ENCODE results near the gene RGS12.

RGS12 gene

GRCh38 chr4:3288571-3289094 lies 4.2 kb upstream of the RGS12 start:
- DNase-seq (ENCODE audit: low read depth), result no peak
- no peak overlapping the region for H3K4me3 ChIP-seq (ENCODE audit: low read depth, low read length)
- no peak for TF ChIP-seq CTCF (IDR thresholded peaks at IDR 0.05; ENCODE audit: insufficient read depth, low read depth, low read length, missing control alignments)

GRCh38 chr4:3290476-3290875 lies 2.3 kb upstream of the RGS12 start:
- H3K4me3 ChIP-seq (ENCODE audit: low read depth, low read length), result no peak overlapping the region
- DNase-seq (ENCODE audit: low read depth), result no peak
- TF ChIP-seq CTCF (IDR thresholded peaks at IDR 0.05; ENCODE audit: insufficient read depth, low read depth, low read length, missing control alignments), result no peak

- DNase-seq (ENCODE audit: low read depth), result no peak
- H3K4me3 ChIP-seq (ENCODE audit: low read depth, low read length), result no peak overlapping the region
- TF ChIP-seq CTCF (IDR thresholded peaks at IDR 0.05; ENCODE audit: insufficient read depth, low read depth, low read length, missing control alignments), result no peak
Measured at GRCh38 chr4:3290889-3291321, 1.9 kb upstream of the RGS12 start.

GRCh38 chr4:3291411-3291968 lies 1.3 kb upstream of the RGS12 start:
- no peak for DNase-seq (ENCODE audit: low read depth)
- H3K4me3 ChIP-seq (ENCODE audit: low read depth, low read length), result peak overlapping the region; percentile 84
- no peak for TF ChIP-seq CTCF (IDR thresholded peaks at IDR 0.05; ENCODE audit: insufficient read depth, low read depth, low read length, missing control alignments)

- peak overlapping the region; percentile 84 for H3K4me3 ChIP-seq (ENCODE audit: low read depth, low read length)
- no peak for TF ChIP-seq CTCF (IDR thresholded peaks at IDR 0.05; ENCODE audit: insufficient read depth, low read depth, low read length, missing control alignments)
- no peak for DNase-seq (ENCODE audit: low read depth)
Measured at GRCh38 chr4:3291969-3292570, 751 bp upstream of the RGS12 start.

GRCh38 chr4:3293401-3294391 lies 875 bp downstream of the RGS12 start:
- peak overlapping the region; percentile 15; the same call in 1 of the 2 replicates for H3K4me3 ChIP-seq (ENCODE audit: low read depth, low read length)
- no peak for DNase-seq (ENCODE audit: low read depth)
- TF ChIP-seq CTCF (IDR thresholded peaks at IDR 0.05; ENCODE audit: insufficient read depth, low read depth, low read length, missing control alignments), result no peak

Measured in GM12865 (cell line).